DOHH2 (cell line): Measurements from ENCODE around the gene WDR7.

ENCODE experiments used
- H3F3A ChIP-seq: fragments of 200-600 bp; sonication (generic), shearing (Covaris generic); 2 replicates; pipeline ENCODE4 v1.6.0; 2016; ENCODE audit warnings: antibody characterized with exemption, mild to moderate bottlenecking; ENCODE audit not compliant: control insufficient read depth, insufficient read depth
- H3K27ac ChIP-seq: fragments of 200-600 bp; sonication (generic); 2 replicates; pipeline ENCODE4 v1.5.1; 2014; ENCODE audit warnings: low read depth, mild to moderate bottlenecking, low read length, moderate library complexity
- H3K27me3 ChIP-seq: fragments of 200-600 bp; sonication (generic); 2 replicates; pipeline ENCODE4 v1.6.1; 2014; ENCODE audit warnings: mild to moderate bottlenecking, low read length, mixed read lengths; ENCODE audit not compliant: control insufficient read depth
- H3K36me3 ChIP-seq: fragments of 200-600 bp; sonication (generic); 2 replicates; pipeline ENCODE4 v1.6.1; 2014; ENCODE audit warnings: mild to moderate bottlenecking, low read length, moderate library complexity, mixed read lengths; ENCODE audit not compliant: control insufficient read depth
- H3K4me1 ChIP-seq: fragments of 200-600 bp; sonication (generic); 2 replicates; pipeline ENCODE4 v1.6.1; 2014; ENCODE audit warnings: mild to moderate bottlenecking, low read length, mixed read lengths; ENCODE audit not compliant: control insufficient read depth
- H3K4me2 ChIP-seq: fragments of 200-600 bp; sonication (generic); 2 replicates; pipeline ENCODE4 v1.6.0; 2014; ENCODE audit warnings: mild to moderate bottlenecking, low read length, moderate library complexity
- H3K4me3 ChIP-seq: fragments of 200-600 bp; sonication (generic); 2 replicates; pipeline ENCODE4 v1.5.1; 2014; ENCODE audit warnings: mild to moderate bottlenecking, low read length, mixed read lengths
- H3K79me2 ChIP-seq: fragments of 200-600 bp; sonication (generic); 2 replicates; pipeline ENCODE4 v1.6.1; 2014; ENCODE audit warnings: mild to moderate bottlenecking, low read length, mixed read lengths; ENCODE audit not compliant: control insufficient read depth
- H3K9me2 ChIP-seq: fragments of 200-600 bp; sonication (generic); replicated peaks from 2 replicates; pipeline ENCODE4 v1.6.1; 2014; ENCODE audit warnings: mild to moderate bottlenecking, low read length, mixed read lengths; ENCODE audit not compliant: control insufficient read depth
- H3K9me3 ChIP-seq: fragments of 200-600 bp; sonication (generic); 2 replicates; pipeline ENCODE4 v1.6.1; 2014; ENCODE audit warnings: antibody characterized with exemption, low read length, mixed read lengths; ENCODE audit not compliant: control insufficient read depth, insufficient read depth
- H4K20me1 ChIP-seq: fragments of 200-600 bp; sonication (generic); 2 replicates; pipeline ENCODE4 v1.6.0; 2014; ENCODE audit warnings: low read depth, mild to moderate bottlenecking, antibody characterized with exemption, low read length, moderate library complexity; ENCODE audit not compliant: control insufficient read depth, insufficient read depth
- CTCF ChIP-seq: fragments of 200-600 bp; sonication (generic); IDR thresholded peaks from one replicate; pipeline ENCODE4 v1.5.1; 2014; ENCODE audit warnings: antibody characterized with exemption, mild to moderate bottlenecking, low read depth, low read length; ENCODE audit not compliant: poor library complexity, severe bottlenecking
- EZH2phosphoT487 ChIP-seq: fragments of 200-600 bp; sonication (generic); IDR thresholded peaks from 2 replicates; pipeline ENCODE4 v1.6.1; 2017; ENCODE audit warnings: borderline replicate concordance, mild to moderate bottlenecking, antibody characterized with exemption, low read length, moderate library complexity, mixed read lengths

WDR7 gene

GRCh38 chr18:56691530-56691929, 40.4 kb downstream of the WDR7 start:
- no peak for TF ChIP-seq CTCF
- TF ChIP-seq EZH2phosphoT487: no peak
- H3K9me3 ChIP-seq: no peaks in the 10 kb centered on the region
- H3K27me3 ChIP-seq: no peaks in the 10 kb centered on the region
- no peaks in the 10 kb centered on the region for H4K20me1 ChIP-seq
- H3K4me2 ChIP-seq: no peak overlapping the region
- H3K4me3 ChIP-seq: no peak overlapping the region
- H3K27ac ChIP-seq: no peak overlapping the region
- no peaks in the 10 kb centered on the region for H3K79me2 ChIP-seq
- no peaks in the 10 kb centered on the region for H3K36me3 ChIP-seq
- peaks cover 3% of the 10 kb centered on the region; the same call in 1 of the 2 replicates for H3F3A ChIP-seq
- no peaks in the 10 kb centered on the region for H3K4me1 ChIP-seq
- H3K9me2 ChIP-seq: no peaks in the 10 kb centered on the region

GRCh38 chr18:56696966-56697365, 45.8 kb downstream of the WDR7 start:
- no peaks in the 10 kb centered on the region for H4K20me1 ChIP-seq
- no peak overlapping the region for H3K4me3 ChIP-seq
- H3K4me2 ChIP-seq: no peak overlapping the region
- no peaks in the 10 kb centered on the region for H3K79me2 ChIP-seq
- no peaks in the 10 kb centered on the region for H3K9me2 ChIP-seq
- no peaks in the 10 kb centered on the region for H3K27me3 ChIP-seq
- no peaks in the 10 kb centered on the region for H3K9me3 ChIP-seq
- H3K4me1 ChIP-seq: no peaks in the 10 kb centered on the region
- no peak overlapping the region for H3K27ac ChIP-seq
- TF ChIP-seq CTCF (no peak), EZH2phosphoT487 (no peak)
- H3F3A ChIP-seq: peaks cover 3% of the 10 kb centered on the region; the same call in 1 of the 2 replicates
- no peaks in the 10 kb centered on the region for H3K36me3 ChIP-seq

- H3K4me1 ChIP-seq: peaks cover 5% of the 10 kb centered on the region
- H3K27ac ChIP-seq: no peak overlapping the region
- no peaks in the 10 kb centered on the region for H3K79me2 ChIP-seq
- no peak overlapping the region for H3K4me2 ChIP-seq
- no peaks in the 10 kb centered on the region for H4K20me1 ChIP-seq
- no peaks in the 10 kb centered on the region for H3K36me3 ChIP-seq
- no peaks in the 10 kb centered on the region for H3K9me3 ChIP-seq
- H3K4me3 ChIP-seq: no peak overlapping the region
- TF ChIP-seq EZH2phosphoT487 (no peak), CTCF (peak; percentile 33)
- H3K27me3 ChIP-seq: no peaks in the 10 kb centered on the region
- H3K9me2 ChIP-seq: no peaks in the 10 kb centered on the region
- no peaks in the 10 kb centered on the region for H3F3A ChIP-seq
Observed at GRCh38 chr18:56702946-56703345, 51.8 kb downstream of the WDR7 start.

- H3K79me2 ChIP-seq: no peaks in the 10 kb centered on the region
- no peaks in the 10 kb centered on the region for H3K9me3 ChIP-seq
- H3K27me3 ChIP-seq: no peaks in the 10 kb centered on the region
- TF ChIP-seq EZH2phosphoT487 (no peak), CTCF (peak; percentile 35)
- H3K4me3 ChIP-seq: no peak overlapping the region
- H4K20me1 ChIP-seq: no peaks in the 10 kb centered on the region
- H3K9me2 ChIP-seq: no peaks in the 10 kb centered on the region
- H3K36me3 ChIP-seq: no peaks in the 10 kb centered on the region
- no peak overlapping the region for H3K27ac ChIP-seq
- H3F3A ChIP-seq: no peaks in the 10 kb centered on the region
- H3K4me1 ChIP-seq: no peaks in the 10 kb centered on the region
- no peak overlapping the region for H3K4me2 ChIP-seq
Observed at GRCh38 chr18:56709463-56709862, 58.3 kb downstream of the WDR7 start.
